ENCODE measurements around the gene EVA1C.
A peak's percentile ranks its signal among the peaks of the same experiment; 100 is the strongest.
"Not testable (repeated sequence)": the region's sequence is repeated elsewhere in the genome, so short reads cannot be mapped to it uniquely, and the experiment has no call there.

The EVA1C gene, protein sequence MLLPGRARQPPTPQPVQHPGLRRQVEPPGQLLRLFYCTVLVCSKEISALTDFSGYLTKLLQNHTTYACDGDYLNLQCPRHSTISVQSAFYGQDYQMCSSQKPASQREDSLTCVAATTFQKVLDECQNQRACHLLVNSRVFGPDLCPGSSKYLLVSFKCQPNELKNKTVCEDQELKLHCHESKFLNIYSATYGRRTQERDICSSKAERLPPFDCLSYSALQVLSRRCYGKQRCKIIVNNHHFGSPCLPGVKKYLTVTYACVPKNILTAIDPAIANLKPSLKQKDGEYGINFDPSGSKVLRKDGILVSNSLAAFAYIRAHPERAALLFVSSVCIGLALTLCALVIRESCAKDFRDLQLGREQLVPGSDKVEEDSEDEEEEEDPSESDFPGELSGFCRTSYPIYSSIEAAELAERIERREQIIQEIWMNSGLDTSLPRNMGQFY

DNA sequence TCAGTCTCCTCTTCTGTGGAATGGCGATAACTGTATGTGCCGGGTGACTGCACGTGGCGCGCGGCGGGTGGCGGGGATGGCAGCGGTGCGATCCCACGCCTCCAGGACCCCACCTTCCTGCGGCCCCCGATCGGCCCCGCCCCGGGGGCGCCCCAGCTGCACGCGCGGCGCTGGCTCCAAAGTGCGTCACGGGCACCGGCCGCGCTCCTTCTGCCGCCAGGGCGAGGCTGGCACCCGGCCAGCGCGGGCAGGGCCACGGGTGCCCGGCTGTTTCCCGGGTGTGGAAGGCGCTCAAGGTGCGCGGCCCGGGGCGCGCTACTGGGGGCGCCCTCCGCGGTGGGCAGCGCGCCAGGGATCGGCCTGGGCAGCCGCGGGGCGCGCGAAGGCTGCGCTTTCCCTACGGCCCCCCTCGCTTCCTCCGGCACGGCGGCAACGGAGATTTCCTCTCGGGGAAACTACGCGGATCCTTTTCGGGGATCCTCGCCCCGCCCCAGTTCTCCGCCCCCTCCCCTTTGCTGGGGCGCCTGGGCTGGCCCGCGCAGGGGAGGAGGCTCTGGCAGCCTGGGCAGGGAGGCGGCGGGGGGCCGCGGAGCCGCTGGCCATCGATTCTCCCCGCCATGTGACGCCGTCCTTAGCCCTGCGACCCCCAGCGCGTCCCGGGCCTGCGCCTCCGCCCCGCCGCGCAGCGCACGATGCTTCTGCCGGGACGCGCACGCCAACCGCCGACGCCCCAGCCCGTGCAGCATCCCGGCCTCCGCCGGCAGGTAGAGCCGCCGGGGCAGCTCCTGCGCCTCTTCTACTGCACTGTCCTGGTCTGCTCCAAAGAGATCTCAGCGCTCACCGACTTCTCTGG is at the start of gene EVA1C:
Gene EVA1C, plus strand, starts transcription at position 545 of the 853 bp plus-strand sequence. Its CDS starts 148 bp downstream, at position 693.
- peak; percentile 19 for DNase-seq

DNA sequence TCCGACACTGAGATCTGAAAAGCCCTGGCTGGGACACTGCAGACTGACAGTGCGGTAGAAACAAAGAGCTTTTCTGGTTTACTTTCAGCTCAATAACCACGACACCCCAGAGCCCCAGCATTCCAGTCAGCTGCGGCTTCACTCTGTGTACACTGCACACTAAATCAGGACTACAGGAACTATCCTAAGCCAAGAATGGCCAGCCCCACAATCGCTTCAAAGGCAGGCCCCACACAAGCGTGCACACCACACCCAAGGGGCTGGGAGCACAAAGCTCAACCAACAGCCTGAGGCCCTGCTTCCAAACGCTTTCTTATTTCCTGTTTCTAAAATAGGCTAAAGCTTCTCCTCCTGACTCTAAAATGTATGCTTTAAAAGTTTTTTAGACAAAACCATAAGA is 48.1 kb upstream of the EVA1C start:
- no peak for DNase-seq

DNA sequence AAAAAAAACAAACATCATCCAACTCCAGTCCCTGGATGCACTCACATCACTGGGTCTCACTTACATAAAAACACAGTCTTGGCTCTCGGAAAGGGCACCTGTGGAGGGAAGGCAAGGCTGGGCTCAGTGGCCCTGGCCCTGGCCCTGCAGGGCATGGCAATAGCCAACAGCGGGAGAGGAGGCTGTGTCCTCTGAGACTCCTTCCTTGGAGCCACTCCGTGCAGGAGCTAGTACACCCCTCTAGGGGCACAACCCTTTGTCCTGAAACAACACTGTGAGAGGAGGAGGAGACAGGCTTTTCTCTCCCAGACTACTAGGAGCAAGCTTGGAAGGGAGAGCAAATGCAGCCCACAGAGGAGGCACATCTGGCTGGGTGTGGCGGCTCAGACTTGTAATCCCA is 47.7 kb upstream of the EVA1C start:
- DNase-seq = no peak

DNA sequence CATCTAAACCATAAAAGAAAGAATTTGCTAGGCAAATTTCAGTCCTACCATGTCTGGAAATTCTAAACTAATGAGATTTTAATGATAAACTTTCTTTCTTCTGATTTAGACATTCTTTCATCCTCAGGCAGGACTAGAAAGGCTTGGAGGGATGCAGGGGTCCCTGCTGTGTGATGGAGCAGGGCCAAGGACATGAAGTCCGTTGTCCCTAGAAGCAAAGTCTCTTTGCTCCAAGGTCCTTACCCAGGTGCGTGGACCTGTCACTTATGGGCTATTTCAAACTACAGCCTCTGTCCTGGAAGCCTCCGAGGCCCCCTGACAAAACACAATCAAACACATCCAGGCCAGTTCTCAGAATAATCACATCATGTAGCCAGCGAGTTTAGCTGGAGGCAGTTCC is 46.3 kb upstream of the EVA1C start:
- DNase-seq = no peak

DNA sequence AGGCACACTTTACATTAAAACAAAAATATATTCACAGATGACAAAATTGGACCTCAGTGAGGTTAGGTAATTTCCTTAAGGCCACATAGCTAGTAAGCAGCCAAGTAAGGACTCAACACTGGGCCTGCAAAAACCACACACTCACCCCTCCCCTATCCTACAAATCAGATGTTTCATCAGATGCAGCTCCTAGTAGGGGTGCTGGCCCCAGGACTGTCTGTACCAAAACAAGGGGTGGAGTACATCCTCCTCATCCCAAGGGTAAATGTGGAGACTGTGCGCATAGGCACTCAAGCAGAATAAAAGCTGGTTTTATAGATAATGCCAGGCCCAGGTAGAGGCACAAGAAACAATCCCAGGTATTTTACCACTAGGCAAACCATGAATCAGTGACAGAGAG is 45.3 kb upstream of the EVA1C start:
- no peak for DNase-seq

DNA sequence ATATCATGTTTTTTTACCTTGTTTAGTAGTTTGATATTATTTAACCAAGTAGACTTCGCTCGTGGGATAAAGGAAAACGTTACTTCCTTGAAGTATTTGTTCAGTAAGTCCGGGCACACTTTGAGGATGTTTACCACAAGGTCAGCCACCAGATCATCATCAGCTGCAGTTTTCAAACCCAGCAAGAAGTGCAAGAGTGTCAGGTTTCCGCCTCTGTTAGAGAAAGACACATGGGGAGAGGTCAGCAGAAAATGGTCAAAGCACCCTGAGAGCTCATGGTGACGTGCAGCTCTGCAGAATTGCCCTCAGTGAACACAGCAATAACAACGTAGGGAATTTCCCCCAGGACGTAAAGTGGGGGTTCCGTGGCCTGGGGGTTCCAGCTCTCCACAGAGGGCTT is 44.1 kb upstream of the EVA1C start:
- no peak for DNase-seq

DNA sequence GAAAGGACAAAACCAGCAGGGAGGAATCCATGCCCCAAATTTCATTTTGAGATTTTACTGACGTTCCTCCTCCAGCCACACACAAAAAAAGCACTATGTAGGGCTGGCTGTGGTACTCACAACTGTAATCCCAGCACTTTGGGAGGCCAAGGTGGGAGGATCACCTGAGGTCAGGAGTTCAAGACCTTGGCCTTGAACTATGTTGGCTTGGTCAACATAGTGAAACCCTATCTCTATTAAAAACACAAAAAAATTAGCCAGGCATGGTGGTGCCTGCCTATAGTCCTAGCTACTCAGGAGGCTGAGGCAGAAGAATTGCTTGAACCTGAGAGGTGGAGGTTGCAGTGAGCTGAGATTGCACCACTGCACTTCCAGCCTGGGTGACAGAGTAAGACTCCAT is 43.5 kb upstream of the EVA1C start:
- not testable (repeated sequence) for DNase-seq

DNA sequence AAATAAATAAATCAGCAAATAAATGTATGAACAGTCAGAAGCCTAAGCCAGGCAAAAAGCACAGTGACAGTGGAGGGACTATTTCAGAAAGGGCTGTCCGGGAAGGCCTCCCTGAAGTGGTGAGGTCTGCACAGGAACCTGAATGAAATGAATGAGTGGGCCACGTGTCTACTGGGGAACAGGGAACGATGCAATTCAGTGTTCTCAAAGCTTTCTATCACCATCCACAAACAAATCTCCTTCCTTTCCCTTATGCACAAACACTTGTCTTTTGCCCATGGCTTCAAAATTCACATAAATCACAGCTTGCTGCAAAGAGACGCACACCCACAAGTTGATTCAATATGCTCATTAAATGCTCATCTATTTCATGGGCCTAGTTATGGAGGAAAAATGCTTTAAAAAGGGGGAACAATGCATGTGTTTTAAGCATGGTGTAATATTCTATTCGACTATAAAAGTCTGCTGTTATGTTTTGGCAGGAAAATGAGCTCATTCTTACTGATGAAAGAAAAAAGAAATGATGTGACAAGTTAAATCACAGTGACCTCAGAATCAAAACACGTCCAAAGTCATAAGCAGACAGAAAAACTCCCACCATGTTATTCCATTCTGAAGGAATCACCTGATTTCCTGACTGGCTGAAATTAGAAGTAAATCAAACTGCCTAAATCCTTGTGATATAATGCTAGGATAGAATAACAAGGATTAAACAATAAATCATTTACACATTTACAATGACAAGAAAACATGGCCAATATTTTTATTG is 41.3 kb upstream of the EVA1C start:
- no peak for DNase-seq

DNA sequence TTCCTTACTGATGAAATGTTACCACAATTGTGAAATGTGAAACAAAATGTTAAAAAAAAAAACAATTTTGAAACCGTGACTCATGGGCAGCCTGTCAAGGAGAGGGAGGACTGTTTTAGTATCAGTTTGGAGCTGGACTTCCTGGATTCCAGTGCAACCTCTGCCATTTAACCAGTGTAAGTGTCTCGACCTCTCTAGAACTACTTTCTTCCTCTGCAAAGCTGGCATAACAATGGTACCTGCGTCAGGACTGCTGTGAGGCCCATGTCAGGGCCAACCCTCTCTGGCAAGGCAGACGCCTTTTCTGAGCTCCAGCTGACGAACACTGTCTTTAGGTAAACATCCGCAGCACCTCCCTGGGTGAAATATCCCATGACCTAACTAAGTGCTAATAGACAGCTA is 40.6 kb upstream of the EVA1C start:
- DNase-seq = peak; percentile 65

DNA sequence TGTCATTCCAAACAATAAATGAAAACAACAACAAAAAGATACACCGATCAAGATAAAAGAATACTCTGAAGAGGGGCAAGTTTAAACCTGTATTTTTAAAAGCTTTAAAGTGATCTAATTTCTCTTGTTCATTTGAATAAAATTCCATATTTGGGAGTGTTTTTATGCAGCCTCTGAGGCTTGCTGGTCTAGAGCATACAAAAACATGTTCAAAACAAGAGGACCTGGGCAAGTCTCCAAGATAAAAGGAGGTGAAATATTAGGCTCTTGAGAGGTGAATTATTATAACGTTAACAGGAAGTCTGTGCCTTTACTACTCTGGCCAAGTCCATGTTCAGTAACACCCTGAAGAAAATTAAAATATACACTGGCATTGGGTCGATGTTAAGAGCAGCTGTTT is 39.8 kb upstream of the EVA1C start:
- DNase-seq = no peak

DNA sequence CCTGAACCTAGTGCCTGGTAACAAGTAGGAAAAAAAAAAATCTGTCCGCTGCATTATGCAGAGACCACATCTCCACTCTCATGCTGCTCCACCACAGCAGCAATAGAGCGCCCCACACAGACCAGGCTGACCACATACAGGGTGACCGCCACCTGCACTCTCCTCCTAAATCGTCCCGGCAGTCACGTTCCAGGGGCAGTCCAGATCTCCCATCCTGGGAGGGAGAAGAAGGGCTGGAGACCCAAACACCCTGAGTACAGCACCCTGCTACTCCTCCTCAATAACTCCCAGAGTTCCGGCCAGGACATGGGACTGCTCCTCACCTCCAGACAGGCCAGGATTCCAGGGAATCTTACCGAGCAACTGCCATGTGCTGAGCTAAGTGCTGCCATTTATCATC is 35.0 kb upstream of the EVA1C start:
- no peak for DNase-seq

DNA sequence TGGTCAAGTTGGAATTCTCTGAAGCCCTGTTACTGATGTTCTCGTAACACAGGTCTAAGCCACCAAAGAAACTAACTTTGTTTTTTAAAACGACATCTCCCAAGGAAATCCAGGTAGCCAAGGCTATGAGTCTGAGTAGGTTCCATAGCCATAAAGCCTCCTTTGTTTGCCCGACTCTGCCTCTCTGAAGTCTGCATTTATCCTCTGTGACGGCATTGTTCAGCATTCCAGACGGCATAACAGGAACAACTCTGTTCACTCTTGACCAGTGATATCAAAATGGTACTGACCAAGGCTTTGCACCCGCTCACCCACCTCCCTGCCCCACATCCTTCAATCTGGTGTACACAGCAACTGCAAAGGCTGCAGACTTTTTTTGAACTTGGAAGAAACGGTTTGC is 34.5 kb upstream of the EVA1C start:
- DNase-seq = no peak

DNA sequence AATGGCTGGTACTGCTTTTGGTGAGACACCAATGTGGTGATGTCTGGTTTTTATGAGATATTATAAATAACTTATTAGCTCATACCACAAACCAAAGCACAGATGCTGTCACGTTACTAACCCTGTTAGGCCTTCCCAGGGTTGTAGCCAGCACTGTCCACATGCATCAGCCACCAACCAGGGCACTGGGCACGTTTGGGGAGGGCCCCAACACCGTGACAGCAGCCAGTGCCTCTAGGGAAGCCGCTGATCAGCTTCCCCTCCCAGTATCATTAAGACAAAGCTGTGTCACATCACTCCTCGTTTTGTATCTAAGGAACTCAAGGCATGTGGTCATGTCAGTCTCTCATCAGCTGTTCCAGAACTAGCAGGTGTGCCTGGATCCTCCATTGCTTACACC is 33.5 kb upstream of the EVA1C start:
- no peak for DNase-seq

DNA sequence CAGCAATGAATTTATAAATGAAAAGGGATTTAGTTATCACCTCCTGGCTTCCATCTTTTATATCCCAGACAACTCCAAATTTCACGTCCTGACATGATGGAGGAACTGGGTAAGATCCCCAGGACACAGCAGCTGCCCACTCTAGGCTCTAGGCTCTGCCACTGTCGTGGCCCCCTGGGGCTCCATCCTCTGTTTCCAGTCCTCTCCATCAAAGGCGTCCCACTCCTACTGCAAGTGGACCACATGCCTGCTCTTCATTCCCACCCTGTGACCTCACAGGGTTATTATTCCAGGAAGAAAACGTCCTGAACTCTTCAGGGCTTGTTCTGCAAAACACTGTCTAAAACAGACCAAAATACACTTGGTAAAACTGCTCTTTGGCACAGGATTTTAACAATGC is 31.6 kb upstream of the EVA1C start:
- no peak for DNase-seq

DNA sequence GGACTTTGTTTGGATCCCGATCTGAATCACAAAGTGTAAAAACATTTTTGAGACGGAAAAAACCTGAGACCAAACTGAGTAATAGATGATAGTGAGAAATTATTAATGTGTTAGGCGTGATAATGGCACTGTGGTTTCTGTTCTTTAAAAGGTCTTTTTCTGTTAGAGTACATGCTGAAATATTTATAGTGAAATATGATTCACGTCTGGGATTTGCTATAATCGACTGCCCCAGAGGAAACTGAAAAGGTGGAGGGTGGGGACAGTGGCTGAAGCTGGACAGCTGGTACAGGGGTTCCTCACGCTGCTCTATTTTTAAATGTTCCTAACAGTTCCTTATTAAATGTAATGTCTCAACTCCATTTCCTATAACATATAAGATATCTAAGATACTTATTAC is 30.9 kb upstream of the EVA1C start:
- DNase-seq = peak; percentile 18

DNA sequence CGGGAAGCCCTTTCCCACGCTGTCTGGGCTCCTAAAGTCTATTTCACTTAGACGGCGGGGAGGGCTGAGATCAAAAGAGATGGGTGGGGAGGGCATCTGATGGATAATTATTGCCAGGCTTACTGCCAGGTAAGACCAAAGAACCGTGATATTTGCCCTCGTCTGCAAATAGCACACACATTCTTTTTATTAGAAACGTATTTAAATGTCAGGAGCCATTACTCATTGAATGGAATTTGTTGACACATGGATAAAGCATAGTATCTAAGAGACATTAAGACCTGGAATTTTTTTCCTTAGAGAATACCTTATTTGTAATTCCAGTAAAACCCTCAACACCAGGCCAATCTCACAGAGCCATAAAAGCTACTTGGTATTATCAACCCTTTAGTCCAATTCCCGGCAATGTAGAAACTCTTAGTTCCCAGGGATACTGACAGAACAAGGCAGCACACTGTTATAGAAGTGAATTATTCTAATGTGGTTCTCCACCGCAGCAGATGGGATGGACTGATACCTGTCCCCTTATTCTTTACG is 30.3 kb upstream of the EVA1C start:
- DNase-seq = peak; percentile 85

DNA sequence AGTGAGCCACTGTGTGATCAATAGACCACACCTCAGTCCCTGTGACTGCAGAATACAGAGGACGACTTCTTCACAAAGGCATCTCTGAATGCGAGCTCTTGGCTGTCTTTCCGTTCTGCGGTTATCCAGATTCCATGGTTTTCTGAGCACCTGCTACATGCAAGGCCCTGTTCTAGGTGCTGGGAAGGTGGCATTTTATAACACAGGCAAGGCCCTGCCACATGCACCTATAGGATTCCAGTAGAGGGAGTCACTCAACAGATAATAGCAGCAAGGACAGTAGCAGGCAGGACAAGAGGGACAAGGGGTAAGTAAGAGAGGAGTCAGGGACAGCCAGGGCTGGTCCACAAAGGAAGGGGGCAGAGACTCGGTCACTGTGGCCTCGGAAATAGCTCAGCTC is 28.7 kb upstream of the EVA1C start:
- DNase-seq = no peak

DNA sequence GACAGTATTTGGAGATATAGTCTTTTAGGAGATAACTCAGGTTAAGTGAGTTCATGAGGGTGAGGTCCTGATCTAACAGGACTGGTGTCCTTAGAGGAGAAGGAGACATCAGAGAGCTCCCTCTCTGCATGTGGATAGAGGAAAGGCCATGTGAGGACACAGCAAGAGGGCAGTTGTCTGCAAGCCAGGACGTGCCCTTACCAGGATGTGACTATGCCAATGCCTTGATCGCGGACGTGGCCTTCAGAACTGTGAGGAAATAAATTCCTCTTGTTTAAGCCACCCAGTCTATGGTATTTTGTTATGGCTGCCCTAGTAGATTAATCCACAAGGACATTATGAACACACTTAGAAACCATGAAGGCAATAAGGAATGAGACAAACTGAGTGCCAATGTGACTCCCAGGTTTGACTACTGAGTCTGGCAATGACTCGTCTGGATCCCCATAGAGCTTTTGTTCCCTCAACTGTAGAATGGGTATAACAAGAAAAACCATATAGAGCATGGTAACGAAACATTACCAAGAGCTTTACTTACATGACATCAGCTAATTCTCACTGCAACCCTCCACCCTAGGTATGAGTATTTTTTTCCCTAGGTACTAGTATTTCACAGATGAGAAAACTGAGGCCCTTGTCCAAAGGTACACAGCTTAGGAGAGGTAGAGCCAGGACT is 26.2 kb upstream of the EVA1C start:
- no peak for DNase-seq

DNA sequence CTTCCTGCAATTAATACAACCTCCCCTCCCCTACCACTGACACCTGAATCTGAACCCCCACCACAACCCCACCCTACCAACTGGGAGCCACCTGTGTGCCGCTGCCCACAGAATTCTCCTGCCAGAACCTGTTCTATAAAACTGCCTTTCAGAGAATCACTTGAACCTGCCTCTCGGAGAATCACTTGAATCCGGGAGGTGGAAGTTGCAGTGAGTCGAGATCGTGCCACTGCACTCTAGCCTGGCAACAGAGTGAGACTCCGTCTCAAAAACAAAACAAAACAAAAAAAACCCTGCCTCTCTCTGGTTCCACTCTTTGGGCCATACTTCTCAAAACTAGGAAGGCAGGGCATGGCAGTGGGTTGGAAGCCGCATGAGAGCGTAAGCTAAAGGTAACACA is 25.4 kb upstream of the EVA1C start:
- DNase-seq = no peak

DNA sequence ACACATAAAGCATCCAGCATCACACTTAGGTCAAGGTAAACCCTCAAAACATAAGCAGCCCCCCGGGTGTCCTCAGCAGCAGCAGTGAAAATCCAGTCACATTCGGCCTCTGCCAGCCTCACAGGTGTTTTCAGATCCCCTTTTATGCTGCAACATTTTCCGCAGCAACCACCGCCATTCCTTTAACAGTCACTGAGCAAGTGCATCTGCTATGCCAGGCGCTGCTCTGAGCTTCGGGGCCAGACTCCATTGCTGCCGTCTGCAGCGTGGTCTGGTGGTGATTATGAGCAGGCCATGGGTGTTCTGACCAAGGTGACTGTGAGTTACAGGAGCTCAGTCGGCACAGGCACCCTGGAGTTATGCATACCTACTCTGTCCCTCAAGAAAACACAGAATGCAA is 24.2 kb upstream of the EVA1C start:
- no peak for DNase-seq

DNA sequence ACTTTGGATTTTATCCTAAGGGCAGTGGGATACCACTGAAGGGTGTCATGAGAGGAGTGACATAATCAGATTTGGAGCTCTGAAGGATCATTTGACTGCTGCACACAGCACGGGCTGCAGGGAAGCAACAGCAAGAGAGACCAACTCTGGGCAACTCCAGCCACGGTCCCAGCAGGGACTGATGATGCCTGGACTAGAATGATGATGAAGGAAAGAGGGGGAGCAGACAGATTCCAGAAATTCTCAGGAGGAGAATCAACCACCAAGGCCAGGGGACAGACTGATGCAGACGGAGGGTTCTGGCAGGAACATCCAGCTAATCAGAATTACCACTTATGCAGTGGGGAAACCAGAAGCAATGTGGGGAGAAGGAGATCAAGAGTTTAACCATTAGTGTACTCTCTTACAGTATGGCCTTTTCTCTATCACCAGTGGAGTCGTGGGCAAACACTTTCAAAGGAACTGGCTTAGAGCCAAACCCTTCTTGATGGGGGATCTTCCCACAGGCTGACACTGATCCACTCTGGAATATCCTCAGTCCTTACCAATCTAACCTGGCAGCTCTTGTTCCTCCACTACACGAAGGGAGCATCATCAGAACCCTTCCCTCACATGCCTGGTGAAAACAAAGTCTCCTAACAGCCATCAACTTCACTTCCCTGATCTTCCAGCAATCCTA is 23.0 kb upstream of the EVA1C start:
- DNase-seq = peak; percentile 77

All from fibroblast of skin of right biceps (primary cell).